HUES48 (cell line): ENCODE results near the gene GRM4.

ENCODE experiments used
- H3K27ac ChIP-seq: one replicate; pipeline ENCODE4 v1.7.0; 2013; ENCODE audit warnings: low read depth, low read length, inconsistent platforms
- H3K27me3 ChIP-seq: 2 replicates; pipeline ENCODE4 v1.6.1; 2013; ENCODE audit warnings: mild to moderate bottlenecking, low read length; ENCODE audit not compliant: control insufficient read depth, insufficient read depth
- H3K36me3 ChIP-seq: 2 replicates; pipeline ENCODE4 v1.6.1; 2013; ENCODE audit warnings: low read length; ENCODE audit not compliant: control insufficient read depth, insufficient read depth
- H3K4me1 ChIP-seq: 2 replicates; pipeline ENCODE4 v1.6.1; 2013; ENCODE audit warnings: mild to moderate bottlenecking, low read length; ENCODE audit not compliant: control insufficient read depth, insufficient read depth
- H3K4me3 ChIP-seq: 2 replicates; pipeline ENCODE4 v1.5.1; 2013; ENCODE audit warnings: mild to moderate bottlenecking, low read depth, low read length
- H3K9ac ChIP-seq: 2 replicates; pipeline ENCODE4 v1.6.1; 2013; ENCODE audit warnings: mild to moderate bottlenecking, low read depth, low read length, moderate library complexity
- H3K9me3 ChIP-seq: 2 replicates; pipeline ENCODE4 v1.6.1; 2013; ENCODE audit warnings: low read length; ENCODE audit not compliant: control insufficient read depth, insufficient read depth

The GRM4 gene

GRCh38 chr6:34093854-34094430 lies 51.9 kb downstream of the GRM4 start:
- no peaks in the 10 kb centered on the region for H3K36me3 ChIP-seq
- no peak overlapping the region for H3K27ac ChIP-seq
- no peaks in the 10 kb centered on the region for H3K27me3 ChIP-seq
- H3K4me1 ChIP-seq, result peaks cover 15% of the 10 kb centered on the region
- H3K4me3 ChIP-seq, result no peak overlapping the region
- H3K9me3 ChIP-seq, result no peaks in the 10 kb centered on the region
- H3K9ac ChIP-seq, result no peak overlapping the region

GRCh38 chr6:34093206-34093605 lies 52.7 kb downstream of the GRM4 start:
- Histone ChIP-seq H3K9me3 (no peaks in the 10 kb centered on the region), H3K9ac (no peak overlapping the region), H3K4me3 (no peak overlapping the region), H3K27ac (no peak overlapping the region), H3K4me1 (peaks cover 10% of the 10 kb centered on the region), H3K27me3 (no peaks in the 10 kb centered on the region), H3K36me3 (no peaks in the 10 kb centered on the region)

GRCh38 chr6:34092631-34093030 lies 53.3 kb downstream of the GRM4 start:
- Histone ChIP-seq H3K27ac (no peak overlapping the region), H3K9me3 (no peaks in the 10 kb centered on the region), H3K36me3 (no peaks in the 10 kb centered on the region), H3K4me3 (no peak overlapping the region), H3K27me3 (no peaks in the 10 kb centered on the region), H3K4me1 (peaks cover 8% of the 10 kb centered on the region; the same call in 1 of the 2 replicates), H3K9ac (no peak overlapping the region)

- Histone ChIP-seq H3K27me3 (no peaks in the 10 kb centered on the region), H3K36me3 (no peaks in the 10 kb centered on the region), H3K9me3 (no peaks in the 10 kb centered on the region), H3K4me1 (peaks cover 5% of the 10 kb centered on the region; the same call in 1 of the 2 replicates), H3K27ac (no peak overlapping the region), H3K4me3 (no peak overlapping the region), H3K9ac (no peak overlapping the region)
Observed at GRCh38 chr6:34090935-34091334, 55.0 kb downstream of the GRM4 start.

- Histone ChIP-seq H3K9me3 (no peaks in the 10 kb centered on the region), H3K4me3 (no peak overlapping the region), H3K27me3 (no peaks in the 10 kb centered on the region), H3K27ac (no peak overlapping the region), H3K9ac (no peak overlapping the region), H3K36me3 (no peaks in the 10 kb centered on the region), H3K4me1 (peaks cover 5% of the 10 kb centered on the region; the same call in 1 of the 2 replicates)
Observed at GRCh38 chr6:34090529-34090928, 55.4 kb downstream of the GRM4 start.

- Histone ChIP-seq H3K36me3 (no peaks in the 10 kb centered on the region), H3K27me3 (no peaks in the 10 kb centered on the region)
Observed at GRCh38 chr6:34086558-34086957, 59.3 kb downstream of the GRM4 start.

GRCh38 chr6:34085453-34086170 lies 60.3 kb downstream of the GRM4 start:
- Histone ChIP-seq H3K4me3 (no peak overlapping the region), H3K27me3 (no peaks in the 10 kb centered on the region), H3K36me3 (no peaks in the 10 kb centered on the region), H3K27ac (no peak overlapping the region), H3K9ac (no peak overlapping the region), H3K4me1 (no peaks in the 10 kb centered on the region; the same call in 1 of the 2 replicates), H3K9me3 (no peaks in the 10 kb centered on the region)

More at GRCh38 chr6:34086558-34086957, 59.3 kb downstream of the GRM4 start:
- Histone ChIP-seq H3K9me3 (no peaks in the 10 kb centered on the region), H3K4me1 (no peaks in the 10 kb centered on the region; the same call in 1 of the 2 replicates), H3K27ac (no peak overlapping the region), H3K4me3 (no peak overlapping the region), H3K9ac (no peak overlapping the region)

- Histone ChIP-seq H3K4me1 (no peaks in the 10 kb centered on the region; the same call in 1 of the 2 replicates), H3K36me3 (no peaks in the 10 kb centered on the region), H3K9me3 (no peaks in the 10 kb centered on the region), H3K9ac (no peak overlapping the region), H3K4me3 (no peak overlapping the region), H3K27ac (no peak overlapping the region), H3K27me3 (no peaks in the 10 kb centered on the region)
Observed at GRCh38 chr6:34084591-34085290, 61.1 kb downstream of the GRM4 start.

- Histone ChIP-seq H3K36me3 (no peaks in the 10 kb centered on the region), H3K9ac (no peak overlapping the region), H3K9me3 (no peaks in the 10 kb centered on the region), H3K4me3 (no peak overlapping the region), H3K27me3 (no peaks in the 10 kb centered on the region), H3K4me1 (no peaks in the 10 kb centered on the region; the same call in 1 of the 2 replicates), H3K27ac (no peak overlapping the region)
Observed at GRCh38 chr6:34082864-34083626, 62.8 kb downstream of the GRM4 start.

- Histone ChIP-seq H3K9me3 (no peaks in the 10 kb centered on the region), H3K9ac (no peak overlapping the region), H3K27ac (no peak overlapping the region), H3K4me1 (no peaks in the 10 kb centered on the region; the same call in 1 of the 2 replicates), H3K27me3 (no peaks in the 10 kb centered on the region), H3K36me3 (no peaks in the 10 kb centered on the region), H3K4me3 (no peak overlapping the region)
Observed at GRCh38 chr6:34082348-34082747, 63.5 kb downstream of the GRM4 start.
